Muscle layer of colon (tissue), 2 donors: ENCODE measurements around the gene HNRNPLL.
A peak's percentile ranks its signal among the peaks of the same experiment; 100 is the strongest.

Source experiments
- H3K27ac ChIP-seq: one replicate; pipeline ENCODE4 v1.7.0; 2013; ENCODE audit warnings: low read depth, mild to moderate bottlenecking, low read length, moderate library complexity
- H3K27me3 ChIP-seq, 2 donors: one replicate each; pipeline ENCODE4 v1.7.0; 2013; ENCODE audit warnings: low read length in 2 of 2, mild to moderate bottlenecking in 2 of 2; ENCODE audit not compliant: insufficient read depth in 2 of 2, control insufficient read depth in 1 of 2
- H3K36me3 ChIP-seq: one replicate; pipeline ENCODE4 v1.7.0; 2013; ENCODE audit warnings: mild to moderate bottlenecking, low read length; ENCODE audit not compliant: insufficient read depth
- H3K4me1 ChIP-seq: one replicate; pipeline ENCODE4 v1.7.0; 2013; ENCODE audit warnings: mild to moderate bottlenecking, low read length; ENCODE audit not compliant: insufficient read depth
- H3K4me3 ChIP-seq, 2 donors: one replicate each; pipeline ENCODE4 v1.7.0; 2013; ENCODE audit warnings: low read length in 2 of 2, low read depth in 1 of 2, mild to moderate bottlenecking in 1 of 2, moderate library complexity in 1 of 2
- H3K9ac ChIP-seq: one replicate; pipeline ENCODE4 v1.7.0; 2013; ENCODE audit warnings: low read length
- H3K9me3 ChIP-seq: one replicate; pipeline ENCODE4 v1.7.0; 2013; ENCODE audit warnings: mild to moderate bottlenecking, low read length
- donor health status: abdominal sarcoma.
- donor health status: Adenocarcinoma of cecum.

Gene HNRNPLL

GRCh38 chr2:38534746-38535403 lies 67.9 kb downstream of the HNRNPLL start:
- Histone ChIP-seq H3K9me3 (no peaks in the 10 kb centered on the region), H3K27me3 (no peaks in the 10 kb centered on the region), H3K4me1 (peaks cover 15% of the 10 kb centered on the region), H3K9ac (peak overlapping the region; percentile 84), H3K27ac (peak overlapping the region; percentile 80), H3K4me3 (peak overlapping the region; percentile 3 to 56), H3K36me3 (no peaks in the 10 kb centered on the region)

GRCh38 chr2:38533757-38534545 lies 68.8 kb downstream of the HNRNPLL start:
- peak overlapping the region; percentile 80 for H3K27ac ChIP-seq
- H3K4me3 ChIP-seq: peak overlapping the region in 1 of 2 donors; percentile 56
- H3K36me3 ChIP-seq: no peaks in the 10 kb centered on the region
- H3K27me3 ChIP-seq: no peaks in the 10 kb centered on the region
- H3K9me3 ChIP-seq: no peaks in the 10 kb centered on the region
- H3K9ac ChIP-seq: peak overlapping the region; percentile 84
- peaks cover 15% of the 10 kb centered on the region for H3K4me1 ChIP-seq

DNA sequence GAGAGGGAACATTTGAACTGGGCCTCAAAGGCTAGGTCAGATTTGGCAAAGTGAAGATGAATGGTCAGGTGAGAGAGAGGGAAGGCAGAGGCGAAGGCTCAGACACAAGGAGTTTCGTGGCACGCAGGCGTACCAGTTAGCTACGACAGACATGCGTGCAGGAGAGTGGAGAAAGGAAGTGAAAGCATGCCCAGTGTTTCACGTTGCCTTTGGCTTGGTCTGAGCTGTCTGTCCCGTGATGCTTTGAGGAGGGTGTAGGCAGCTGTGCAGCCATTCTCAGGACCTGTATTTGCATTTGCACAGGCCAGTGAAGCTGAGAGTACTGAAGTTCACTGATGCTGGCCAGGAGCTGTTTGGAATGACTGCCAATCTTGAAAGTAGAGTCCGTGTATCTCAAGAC lies 69.5 kb downstream of the HNRNPLL start:
- Histone ChIP-seq H3K36me3 (no peaks in the 10 kb centered on the region), H3K9ac (no peak overlapping the region)

GRCh38 chr2:38532366-38532765 lies 70.4 kb downstream of the HNRNPLL start:
- Histone ChIP-seq H3K27me3 (no peaks in the 10 kb centered on the region), H3K27ac (no peak overlapping the region), H3K9me3 (no peaks in the 10 kb centered on the region), H3K4me3 (peak overlapping the region in 1 of 2 donors; percentile 56), H3K9ac (no peak overlapping the region), H3K36me3 (no peaks in the 10 kb centered on the region), H3K4me1 (peaks cover 20% of the 10 kb centered on the region)

More for the DNA sequence above, 69.5 kb downstream of the HNRNPLL start:
- Histone ChIP-seq H3K4me3 (peak overlapping the region in 1 of 2 donors; percentile 56), H3K9me3 (no peaks in the 10 kb centered on the region), H3K27me3 (no peaks in the 10 kb centered on the region), H3K27ac (peak overlapping the region; percentile 49), H3K4me1 (peaks cover 20% of the 10 kb centered on the region)

- H3K4me3 ChIP-seq: no peak overlapping the region
- no peaks in the 10 kb centered on the region for H3K27me3 ChIP-seq
- H3K27ac ChIP-seq: no peak overlapping the region
- no peak overlapping the region for H3K9ac ChIP-seq
- H3K36me3 ChIP-seq: no peaks in the 10 kb centered on the region
- H3K9me3 ChIP-seq: no peaks in the 10 kb centered on the region
- H3K4me1 ChIP-seq: peaks cover 21% of the 10 kb centered on the region
Observed at GRCh38 chr2:38529208-38529607, 73.5 kb downstream of the HNRNPLL start.

- H3K9ac ChIP-seq: no peak overlapping the region
- peaks cover 19% of the 10 kb centered on the region for H3K4me1 ChIP-seq
- no peaks in the 10 kb centered on the region for H3K27me3 ChIP-seq
- peak overlapping the region in 1 of 2 donors; percentile 49 for H3K4me3 ChIP-seq
- peak overlapping the region; percentile 50 for H3K27ac ChIP-seq
- H3K36me3 ChIP-seq: no peaks in the 10 kb centered on the region
- no peaks in the 10 kb centered on the region for H3K9me3 ChIP-seq
Observed at GRCh38 chr2:38528534-38528933, 74.2 kb downstream of the HNRNPLL start.

DNA sequence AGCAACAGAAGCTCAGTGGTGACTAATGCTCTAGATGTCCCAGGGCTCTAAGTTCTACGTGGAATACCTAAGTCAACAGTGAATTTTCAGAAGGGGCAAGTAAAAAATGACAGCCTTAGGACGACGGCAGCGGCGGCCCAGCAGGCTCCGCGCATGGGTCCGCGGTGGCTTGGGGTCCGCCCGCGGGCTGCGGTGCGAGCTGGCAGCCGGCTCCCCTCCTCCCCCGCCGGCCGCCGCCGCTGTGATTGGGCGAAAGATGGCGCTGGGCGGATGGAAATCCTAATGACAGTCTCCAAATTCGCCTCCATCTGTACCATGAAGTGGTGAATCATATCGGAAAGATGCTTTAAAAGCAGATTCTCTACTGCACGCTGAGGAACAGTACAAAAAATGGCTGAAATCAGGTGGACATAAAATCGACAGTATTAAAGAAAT lies 74.7 kb downstream of the HNRNPLL start:
- Histone ChIP-seq H3K4me3 (peak overlapping the region; percentile 22 to 49), H3K27ac (peak overlapping the region; percentile 50), H3K27me3 (no peaks in the 10 kb centered on the region), H3K4me1 (peaks cover 14% of the 10 kb centered on the region), H3K9ac (no peak overlapping the region), H3K9me3 (no peaks in the 10 kb centered on the region), H3K36me3 (no peaks in the 10 kb centered on the region)

DNA sequence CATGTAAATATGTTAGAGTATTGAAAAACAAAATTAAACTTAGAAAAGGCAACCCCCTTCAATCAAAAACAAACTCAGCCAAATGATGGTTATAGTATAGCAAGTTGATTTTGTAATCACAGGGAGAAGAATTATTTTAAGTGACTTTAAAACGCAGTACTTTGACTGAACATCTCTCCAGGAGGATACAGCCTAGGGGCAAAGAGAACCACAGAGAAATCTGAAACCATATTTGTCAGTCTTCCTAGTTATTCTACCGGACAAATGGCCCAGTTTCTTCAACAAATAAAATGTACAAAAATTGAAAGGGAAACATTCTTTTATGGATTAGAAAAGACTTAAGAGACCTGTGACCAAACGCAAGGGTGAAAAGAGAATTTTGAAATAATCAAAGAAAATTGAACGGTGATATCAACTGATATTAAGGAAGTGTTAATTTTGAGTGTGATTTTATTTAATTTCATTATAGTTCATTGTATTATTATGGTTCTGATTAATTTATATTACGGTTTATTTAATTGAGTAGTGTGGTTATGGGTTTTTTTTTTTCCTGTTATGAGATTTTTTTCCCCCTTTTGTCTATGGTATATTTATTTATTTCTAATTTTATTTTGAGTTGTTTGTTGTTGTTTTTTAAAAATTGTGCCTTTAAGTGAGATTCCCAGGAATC lies 75.3 kb downstream of the HNRNPLL start:
- Histone ChIP-seq H3K27ac (peak overlapping the region; percentile 50), H3K27me3 (no peaks in the 10 kb centered on the region), H3K4me1 (peaks cover 9% of the 10 kb centered on the region), H3K9ac (no peak overlapping the region), H3K36me3 (no peaks in the 10 kb centered on the region), H3K4me3 (peak overlapping the region; percentile 22 to 49), H3K9me3 (no peaks in the 10 kb centered on the region)

- H3K4me1 ChIP-seq: peaks cover 9% of the 10 kb centered on the region
- no peaks in the 10 kb centered on the region for H3K9me3 ChIP-seq
- no peak overlapping the region for H3K27ac ChIP-seq
- no peaks in the 10 kb centered on the region for H3K36me3 ChIP-seq
- H3K27me3 ChIP-seq: no peaks in the 10 kb centered on the region
- H3K4me3 ChIP-seq: no peak overlapping the region
- no peak overlapping the region for H3K9ac ChIP-seq
Observed at GRCh38 chr2:38526195-38526594, 76.5 kb downstream of the HNRNPLL start.

GRCh38 chr2:38524580-38524979 lies 78.1 kb downstream of the HNRNPLL start:
- Histone ChIP-seq H3K9me3 (no peaks in the 10 kb centered on the region), H3K4me1 (peaks cover 9% of the 10 kb centered on the region), H3K9ac (no peak overlapping the region), H3K36me3 (no peaks in the 10 kb centered on the region), H3K27me3 (no peaks in the 10 kb centered on the region), H3K27ac (no peak overlapping the region), H3K4me3 (no peak overlapping the region)

- peak overlapping the region; percentile 14 for H3K27ac ChIP-seq
- no peak overlapping the region for H3K9ac ChIP-seq
- H3K4me3 ChIP-seq: no peak overlapping the region
Observed at GRCh38 chr2:38523728-38524437, 78.8 kb downstream of the HNRNPLL start.

More at GRCh38 chr2:38523728-38524437, 78.8 kb downstream of the HNRNPLL start:
- Histone ChIP-seq H3K9me3 (no peaks in the 10 kb centered on the region), H3K36me3 (no peaks in the 10 kb centered on the region), H3K27me3 (no peaks in the 10 kb centered on the region), H3K4me1 (peaks cover 9% of the 10 kb centered on the region)
